GM10266 (cell line): Measurements from ENCODE around the gene SLC13A1.

Experiments
- DNase-seq: peaks from one replicate; pipeline ENCODE4 v3.0.0; 2012; ENCODE audit errors: extremely low spot score
- TF ChIP-seq, protein P1 (sequence below): IDR thresholded peaks from 2 replicates; pipeline ENCODE4 v1.5.1; 2012; ENCODE audit warnings: mild to moderate bottlenecking, low read depth; ENCODE audit not compliant: control insufficient read depth, insufficient read depth; ENCODE audit errors: missing control alignments

The SLC13A1 gene

DNA sequence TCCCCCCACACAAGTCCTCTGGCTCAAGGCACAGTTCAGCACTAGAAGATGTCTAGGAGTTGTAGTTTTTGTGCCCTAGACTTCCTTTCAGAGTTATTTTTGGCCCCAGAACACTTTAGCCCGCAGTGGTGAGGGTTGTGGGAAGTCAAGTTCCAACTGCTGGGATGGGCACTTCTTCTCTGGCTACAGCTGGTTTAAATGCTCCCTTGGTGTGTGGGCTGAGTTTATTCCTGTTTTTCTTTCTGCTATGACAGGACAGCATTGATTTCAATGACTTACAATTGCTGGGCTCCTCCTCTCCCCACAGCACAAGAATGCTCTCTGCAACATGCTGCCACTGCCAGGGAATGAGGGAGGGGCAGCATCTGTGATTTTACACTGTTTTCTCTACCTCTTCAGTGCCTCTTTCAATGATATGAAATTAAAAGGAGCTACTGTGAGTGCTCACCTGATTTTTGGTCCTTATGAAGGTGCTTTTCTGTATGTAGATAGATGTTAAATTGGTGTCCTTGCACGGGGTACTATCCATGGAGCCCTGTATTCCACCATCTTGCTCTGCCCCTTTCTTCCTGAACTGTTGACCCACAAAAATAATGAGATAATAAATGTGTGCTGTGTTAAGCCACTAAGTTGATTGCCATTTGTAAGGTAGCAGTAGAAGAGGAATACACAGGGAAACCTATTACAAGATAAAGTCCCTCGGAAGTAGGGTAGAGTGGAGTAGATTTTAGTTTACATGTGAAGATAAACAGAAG is 56.3 kb downstream of the SLC13A1 start:
- DNase-seq, result no peak
- TF ChIP-seq, protein P1, sequence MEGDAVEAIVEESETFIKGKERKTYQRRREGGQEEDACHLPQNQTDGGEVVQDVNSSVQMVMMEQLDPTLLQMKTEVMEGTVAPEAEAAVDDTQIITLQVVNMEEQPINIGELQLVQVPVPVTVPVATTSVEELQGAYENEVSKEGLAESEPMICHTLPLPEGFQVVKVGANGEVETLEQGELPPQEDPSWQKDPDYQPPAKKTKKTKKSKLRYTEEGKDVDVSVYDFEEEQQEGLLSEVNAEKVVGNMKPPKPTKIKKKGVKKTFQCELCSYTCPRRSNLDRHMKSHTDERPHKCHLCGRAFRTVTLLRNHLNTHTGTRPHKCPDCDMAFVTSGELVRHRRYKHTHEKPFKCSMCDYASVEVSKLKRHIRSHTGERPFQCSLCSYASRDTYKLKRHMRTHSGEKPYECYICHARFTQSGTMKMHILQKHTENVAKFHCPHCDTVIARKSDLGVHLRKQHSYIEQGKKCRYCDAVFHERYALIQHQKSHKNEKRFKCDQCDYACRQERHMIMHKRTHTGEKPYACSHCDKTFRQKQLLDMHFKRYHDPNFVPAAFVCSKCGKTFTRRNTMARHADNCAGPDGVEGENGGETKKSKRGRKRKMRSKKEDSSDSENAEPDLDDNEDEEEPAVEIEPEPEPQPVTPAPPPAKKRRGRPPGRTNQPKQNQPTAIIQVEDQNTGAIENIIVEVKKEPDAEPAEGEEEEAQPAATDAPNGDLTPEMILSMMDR, result no peak

DNA sequence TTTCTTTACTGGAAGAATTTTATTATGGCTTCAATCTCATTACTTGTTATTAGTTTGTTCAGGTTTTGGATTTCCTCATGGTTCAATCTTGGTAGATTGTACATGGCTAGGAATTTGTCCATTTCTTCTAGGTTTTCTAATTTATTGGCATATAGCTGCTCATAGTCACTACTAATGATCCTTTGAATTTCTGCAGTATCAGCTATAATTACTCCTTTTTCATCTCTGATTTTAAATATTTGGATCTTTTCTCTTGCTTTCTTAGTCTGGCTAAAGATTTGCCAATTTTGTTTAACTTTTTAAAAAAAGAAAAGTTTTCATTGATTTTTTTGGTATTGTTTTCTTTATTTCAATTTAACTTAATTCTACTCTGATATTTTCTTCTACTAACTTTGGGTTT is 59.2 kb downstream of the SLC13A1 start:
- TF ChIP-seq, protein P1, result no peak
- no peak for DNase-seq

DNA sequence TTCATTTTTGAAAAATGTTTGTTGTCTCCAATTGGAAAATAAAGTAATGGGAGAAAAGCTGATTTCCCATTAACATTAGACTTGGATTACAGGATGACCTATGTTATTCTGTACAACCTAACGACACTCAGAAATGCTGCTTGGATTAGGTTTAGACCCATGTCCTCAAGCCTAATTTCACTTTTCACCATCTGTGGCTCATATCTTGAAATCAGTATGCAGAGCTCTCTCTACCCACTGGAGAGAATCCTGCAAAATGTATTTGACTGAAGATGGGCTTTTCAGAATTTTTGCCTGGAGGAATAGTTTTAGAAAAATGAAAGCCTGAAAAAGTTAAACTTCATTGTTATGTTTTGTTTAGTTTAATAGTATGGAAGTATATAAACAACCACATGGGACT is 63.8 kb downstream of the SLC13A1 start:
- TF ChIP-seq, protein P1, result no peak
- no peak for DNase-seq

DNA sequence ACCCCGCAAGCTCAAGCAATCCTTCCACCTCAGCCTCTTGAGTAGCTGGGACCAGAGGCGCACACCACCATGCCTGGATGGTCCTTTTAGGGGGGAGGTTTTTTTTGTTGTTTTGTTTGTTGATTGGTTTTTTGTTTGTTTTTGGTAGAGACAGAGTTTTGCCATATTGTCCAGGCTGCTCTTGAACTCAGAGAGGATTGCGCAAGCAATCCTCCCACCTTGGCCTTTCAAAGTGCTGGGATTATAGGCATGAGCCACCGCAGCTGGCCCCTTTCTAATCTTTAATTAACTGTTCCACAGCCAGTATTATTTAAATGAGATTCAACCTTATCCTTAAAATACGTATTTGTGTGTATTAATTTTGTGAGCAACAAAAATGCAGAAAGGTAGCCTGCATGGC is 65.8 kb downstream of the SLC13A1 start:
- TF ChIP-seq, protein P1, result no peak
- DNase-seq, result no peak

DNA sequence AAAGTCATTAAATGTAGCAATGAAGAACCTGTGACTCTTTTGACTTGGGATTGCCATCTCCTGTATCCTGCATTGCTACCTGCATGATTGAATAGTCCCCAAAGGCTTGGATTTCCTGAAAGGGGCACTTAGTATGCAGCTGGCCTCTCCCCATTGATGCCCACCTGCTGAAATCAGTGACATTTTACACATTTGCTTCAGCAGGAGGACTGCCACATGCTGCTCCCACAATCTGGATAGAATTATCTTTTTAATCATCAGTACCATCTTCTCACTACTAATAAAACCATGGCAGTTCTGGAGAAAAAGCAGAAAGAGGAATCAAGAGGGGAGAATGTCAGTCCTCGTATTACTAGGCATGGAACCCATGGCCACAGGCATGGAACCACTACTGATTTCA is 67.8 kb downstream of the SLC13A1 start:
- TF ChIP-seq, protein P1, result no peak

DNA sequence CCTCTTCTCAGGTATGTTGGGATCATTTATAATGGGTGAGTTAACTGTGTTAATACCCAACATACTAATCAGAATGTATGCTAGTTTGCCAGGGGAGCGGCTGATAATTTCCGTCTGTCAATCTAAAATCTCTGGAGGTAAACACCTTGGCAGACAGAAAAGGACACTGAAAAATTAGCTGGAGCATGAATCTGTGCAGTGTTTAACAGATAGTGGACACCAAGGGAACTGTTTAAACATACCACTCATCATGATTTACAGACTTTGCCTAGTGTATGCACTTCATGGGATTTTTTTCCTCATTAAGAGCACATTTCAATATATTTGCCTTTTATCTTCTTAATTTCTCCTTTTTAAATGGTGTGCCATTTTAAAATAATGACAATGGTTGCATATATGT is 68.2 kb downstream of the SLC13A1 start:
- TF ChIP-seq, protein P1, result no peak
- DNase-seq, result no peak

More for the DNA sequence above, 67.8 kb downstream of the SLC13A1 start:
- no peak for DNase-seq

DNA sequence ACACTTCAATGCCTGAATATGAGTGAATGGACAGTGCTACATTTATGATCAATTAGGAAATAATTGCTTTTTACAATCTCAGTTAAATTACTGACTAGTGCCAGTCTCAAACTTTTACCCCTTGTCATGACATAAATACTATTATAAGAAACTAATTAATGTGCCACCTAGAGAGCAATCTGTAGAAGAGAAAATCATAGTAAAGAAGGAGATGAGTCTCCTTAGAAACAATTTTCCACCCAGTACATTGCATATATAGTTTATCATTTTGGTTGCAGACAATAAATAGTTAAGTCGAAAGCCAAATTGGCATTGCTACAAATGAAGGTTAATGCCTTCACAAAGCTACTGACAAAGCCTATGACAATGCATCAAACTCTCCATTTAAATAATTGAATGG is 68.6 kb downstream of the SLC13A1 start:
- DNase-seq, result no peak
- TF ChIP-seq, protein P1, result no peak
